HepG2 (cell line): Measurements from ENCODE around the gene TBC1D14. TPM values are rescaled to one million over a fixed set of nuclear protein-coding genes. Genes with fewer than 3 reads are reported as not detected.

ENCODE experiments used
- ATAC-seq: fragments of 200-7000 bp; cut with Tn5 transposase; 3 replicates; pipeline ENCODE4 v1.9.1; 2020; ENCODE audit warnings: mild to moderate bottlenecking, moderate library complexity
- BruUV-seq: library from RNA; stranded (reverse); fragments of 400-500 nt; replicated peaks from 2 replicates; lab custom pipeline; 2021; lab: Mats Ljungman, UMichigan
- CTCF ChIA-PET: fragments of 300-600 bp; formaldehyde crosslinking; extraction: SDS; loops from one replicate; lab custom pipeline; 2021; ENCODE audit warnings: low total read pairs, inconsistent platforms, low intra/inter-chr PET ratio; lab: Yijun Ruan, JAX
- POLR2A ChIA-PET: fragments of 350-600 bp; sonication (Branson Sonifier 250); formaldehyde crosslinking; loops from one replicate; lab custom pipeline; 2020; ENCODE audit warnings: antibody characterized with exemption, inconsistent platforms; lab: Yijun Ruan, JAX
- DNase-seq: peaks from one replicate; pipeline ENCODE4 v3.0.0-alpha.2; 2015; ENCODE audit warnings: low spot score
- FAIRE-seq: peaks from 3 replicates; lab custom pipeline; 2011; peaks lifted over from hg19 to GRCh38; lab: Jason Lieb, UNC
- H2AFZ ChIP-seq: one replicate; pipeline ENCODE4 v1.6.1; 2011; ENCODE audit warnings: low read length, inconsistent platforms
- H3K27ac ChIP-seq: fragments of 300-600 bp; 3 replicates; pipeline ENCODE4 v1.8.0; 2011; ENCODE audit warnings: mixed run types, mild to moderate bottlenecking, mixed read lengths, low read length, inconsistent platforms; ENCODE audit not compliant: insufficient read depth; ENCODE audit errors: extremely low read length
- H3K27me3 ChIP-seq, 2 experiments: fragments of 200-600 bp in 1 of 2; 2 replicates in 1 of 2; 3 replicates in 1 of 2; pipeline versions ENCODE4 v1.6.0 to v1.8.0; 2011; ENCODE audit warnings: low read length in 2 of 2, mild to moderate bottlenecking in 2 of 2, moderate library complexity in 2 of 2, inconsistent platforms in 1 of 2; ENCODE audit not compliant: insufficient read depth in 2 of 2, control insufficient read depth in 1 of 2
- H3K36me3 ChIP-seq, 2 experiments: fragments of 200-600 bp in 1 of 2; replicated peaks in 1 of 2; 2 replicates in 1 of 2; 3 replicates in 1 of 2; pipeline versions ENCODE4 v1.5.1 to v1.8.0; 2011; ENCODE audit warnings: low read length in 2 of 2, inconsistent platforms in 1 of 2; ENCODE audit not compliant: insufficient read depth in 2 of 2, control insufficient read depth in 1 of 2
- H3K4me1 ChIP-seq: 2 replicates; pipeline ENCODE4 v1.5.1; 2012; ENCODE audit warnings: low read length, inconsistent platforms; ENCODE audit not compliant: insufficient read depth
- H3K4me2 ChIP-seq: 2 replicates; pipeline ENCODE4 v1.6.0; 2011; ENCODE audit warnings: low read depth, low read length, inconsistent platforms
- H3K4me3 ChIP-seq, 3 experiments: fragments of 200-600 bp in 1 of 3; sonication (generic), shearing (Covaris generic) in 1 of 3; replicated peaks in 1 of 3; 2 replicates each; pipeline ENCODE4 v1.5.1; 2011 to 2016; ENCODE audit warnings: low read length in 3 of 3, inconsistent platforms in 2 of 3, low read depth in 2 of 3, mild to moderate bottlenecking in 2 of 3, control low read depth in 1 of 3, mixed read lengths in 1 of 3; ENCODE audit not compliant: insufficient read depth in 1 of 3
- H3K79me2 ChIP-seq: one replicate; pipeline ENCODE4 v1.6.1; 2011; ENCODE audit warnings: low read length, inconsistent platforms; ENCODE audit not compliant: insufficient read depth
- H3K9ac ChIP-seq: 2 replicates; pipeline ENCODE4 v1.6.0; 2011; ENCODE audit warnings: mild to moderate bottlenecking, low read depth, low read length, inconsistent platforms; ENCODE audit not compliant: insufficient read depth
- H3K9me3 ChIP-seq: 2 replicates; pipeline ENCODE4 v1.5.1; 2012; ENCODE audit warnings: mild to moderate bottlenecking, low read length
- H4K20me1 ChIP-seq: 2 replicates; pipeline ENCODE4 v1.6.0; 2011; ENCODE audit warnings: inconsistent platforms, mild to moderate bottlenecking, low read length, moderate library complexity; ENCODE audit not compliant: insufficient read depth
- ADNP ChIP-seq: sonication (generic); formaldehyde crosslinking; IDR thresholded peaks from 2 replicates; pipeline ENCODE4 v1.4.0; 2020; ENCODE audit warnings: missing genetic modification reagents
- ETS1 ChIP-seq: sonication (generic); formaldehyde crosslinking; IDR thresholded peaks from 2 replicates; pipeline ENCODE4 v1.4.0; 2020; ENCODE audit warnings: missing genetic modification reagents
- MYPOP ChIP-seq: sonication (generic); formaldehyde crosslinking; IDR thresholded peaks from 2 replicates; pipeline ENCODE4 v1.8.1; 2023; ENCODE audit warnings: mild to moderate bottlenecking, moderate library complexity, missing genetic modification reagents
- SRY ChIP-seq: sonication (generic); formaldehyde crosslinking; IDR thresholded peaks from 2 replicates; pipeline ENCODE4 v1.8.0; 2022; ENCODE audit warnings: mild to moderate bottlenecking, missing genetic modification reagents
- ZBTB33 ChIP-seq: sonication (generic); formaldehyde crosslinking; IDR thresholded peaks from 2 replicates; pipeline ENCODE4 v1.4.0; 2020; ENCODE audit warnings: missing genetic modification reagents
- ZBTB34 ChIP-seq: sonication (generic); formaldehyde crosslinking; IDR thresholded peaks from 2 replicates; pipeline ENCODE4 v1.8.0; 2022; ENCODE audit warnings: mild to moderate bottlenecking, missing genetic modification reagents
- WGBS: methylation state at CpG from one replicate; pipeline ENCODE4 v1.1.6; 2017; ENCODE audit warnings: low lambda C conversion rate; 5-methylcytosine and 5-hydroxymethylcytosine counted together
- in situ Hi-C: cut with HindIII; loops from 2 replicates; pipeline ENCODE4 v1.10.0; 2017; ENCODE audit warnings: low pct_unique_long_range_greater_than_20kb; ENCODE audit not compliant: extremely low pct_ligation_motif_present
- intact Hi-C: fragments of 100-400 bp; cut with micrococcal nuclease; formaldehyde crosslinking; loops from one replicate; pipeline ENCODE4 v1.10.0; 2022; ENCODE audit not compliant: unreplicated experiment
- polyA plus RNA-seq, 8 experiments: library from polyadenylated mRNA; depleted of rRNA in 3 of 8; stranded (reverse) in 7 of 8; unstranded in 1 of 8; fragments of >200 nt; fragmentation: Illumina TruSeq in 4 of 8; extraction: Trizol in 4 of 8; gene quantifications; 2 replicates each; pipeline versions ENCODE4 v1.2.1 to v1.2.3, GENCODE V29; 2011 to 2016; ENCODE audit warnings: low read depth in 4 of 8, missing spikeins in 1 of 8, mixed read lengths in 1 of 8; ENCODE audit not compliant: insufficient read depth in 1 of 8
- total RNA-seq, 5 experiments: library from RNA; depleted of rRNA; stranded (reverse); fragments of >200 nt; fragmentation: Illumina TruSeq; extraction: Trizol; gene quantifications; 2 replicates each; pipeline ENCODE4 v1.2.3, GENCODE V29; 2016; ENCODE audit warnings: low read depth in 1 of 5

Gene TBC1D14
- total and polyA plus RNA-seq, 2 of the 13 experiments (the other 11 are each of a cell fraction or from before 2014, with no cell fraction given) = 29.5 to 46.5 TPM

GRCh38 chr4:6874981-6875380 lies 34.6 kb upstream of the TBC1D14 start:
- H3K27me3 ChIP-seq = no peaks in the 10 kb centered on the region
- no peak overlapping the region for H3K4me3 ChIP-seq
- H3K36me3 ChIP-seq = peaks cover 19 to 77% of the 10 kb centered on the region in 2 experiments
- CTCF ChIA-PET = interaction anchor here (1.5 to 2.5 kb wide), 2 partner anchors 92 to 155 kb away, joined by 3 to 50 read pairs; no protein-coding TSS in a partner anchor
- peaks cover 3% of the 10 kb centered on the region; the same call in 1 of the 2 replicates for H4K20me1 ChIP-seq
- H3K9me3 ChIP-seq = no peaks in the 10 kb centered on the region
- in situ Hi-C loops = loop anchor here (5.0 kb wide), 1 partner anchor 153 kb away; no protein-coding TSS in a partner anchor
- no peaks in the 10 kb centered on the region for H3K79me2 ChIP-seq
- H2AFZ ChIP-seq = no peak overlapping the region
- FAIRE-seq (no peak), ATAC-seq (no peak), DNase-seq (no peak)
- intact Hi-C loops = loop anchor here (1.0 kb wide), 1 partner anchor 155 kb away; no protein-coding TSS in a partner anchor
- BruUV-seq = no TSS peak
- H3K4me1 ChIP-seq = no peaks in the 10 kb centered on the region
- 98% methylated on average over 4 of the region's 4 CpGs for WGBS
- H3K4me2 ChIP-seq = no peak overlapping the region
- H3K27ac ChIP-seq = no peak overlapping the region
- POLR2A ChIA-PET = interaction anchor here (2.9 kb wide), 1 partner anchor 18 kb away, joined by 13 read pairs; no protein-coding TSS in a partner anchor
- TF ChIP-seq MYPOP = no peak
- no peak for TF ChIP-seq SRY
- no peak for TF ChIP-seq ZBTB34
- no peak for TF ChIP-seq ADNP (CRISPR knock-in tag)
- TF ChIP-seq ZBTB33 = no peak
- TF ChIP-seq ETS1 (CRISPR knock-in tag) = no peak
- no peak overlapping the region for H3K9ac ChIP-seq
